Measurements from ENCODE around the gene DCST2.

Gene DCST2

GRCh38 chr1:154992721-154993571 lies 40.6 kb downstream of the DCST2 start:
- Histone ChIP-seq H3K9ac (ENCODE audit: low read depth, low read length, poor library complexity, severe bottlenecking) (no peak overlapping the region), H3K9me2 (replicated peaks; ENCODE audit: low read depth, low read length) (no peaks in the 10 kb centered on the region), H2AFZ (ENCODE audit: low read length) (no peak overlapping the region), H4K20me1 (ENCODE audit: insufficient read depth, low read length, poor library complexity, severe bottlenecking) (no peaks in the 10 kb centered on the region), H3F3A (ENCODE audit: low read depth) (0 out of 2 replicates have a peak, but pooled peaks cover 7% of the 10 kb centered on the region), H3K9me3 (ENCODE audit: insufficient read depth, low read depth, low read length) (no peaks in the 10 kb centered on the region), H3K79me2 (ENCODE audit: insufficient read depth, low read length) (no peaks in the 10 kb centered on the region), H3K27me3 (ENCODE audit: insufficient read depth, low read length, poor library complexity, severe bottlenecking) (no peaks in the 10 kb centered on the region), H3K4me3 (ENCODE audit: low read length, poor library complexity, severe bottlenecking) (no peak overlapping the region), H3K4me2 (ENCODE audit: low read depth, low read length, poor library complexity, severe bottlenecking) (no peak overlapping the region), H3K4me1 (ENCODE audit: insufficient read depth, low read length, poor library complexity, severe bottlenecking) (peaks cover 23% of the 10 kb centered on the region), H3K36me3 (ENCODE audit: insufficient read depth, low read length) (no peaks in the 10 kb centered on the region)
- TF ChIP-seq CTCF (conservative IDR thresholded peaks at IDR 0.05; ENCODE audit: low read length) (peak; percentile 53), EZH2phosphoT487 (IDR thresholded peaks at IDR 0.05; ENCODE audit: borderline replicate concordance) (no peak)

- Histone ChIP-seq H3K4me1 (ENCODE audit: insufficient read depth, low read length, poor library complexity, severe bottlenecking) (peaks cover 14% of the 10 kb centered on the region), H3K36me3 (ENCODE audit: insufficient read depth, low read length) (no peaks in the 10 kb centered on the region), H4K20me1 (ENCODE audit: insufficient read depth, low read length, poor library complexity, severe bottlenecking) (peaks cover 2% of the 10 kb centered on the region), H3K79me2 (ENCODE audit: insufficient read depth, low read length) (peaks cover 18% of the 10 kb centered on the region; the same call in 1 of the 2 replicates), H3F3A (ENCODE audit: low read depth) (no peaks in the 10 kb centered on the region), H3K27me3 (ENCODE audit: insufficient read depth, low read length, poor library complexity, severe bottlenecking) (no peaks in the 10 kb centered on the region), H2AFZ (ENCODE audit: low read length) (no peak overlapping the region), H3K4me3 (ENCODE audit: low read length, poor library complexity, severe bottlenecking) (no peak overlapping the region), H3K4me2 (ENCODE audit: low read depth, low read length, poor library complexity, severe bottlenecking) (no peak overlapping the region), H3K9me3 (ENCODE audit: insufficient read depth, low read depth, low read length) (no peaks in the 10 kb centered on the region), H3K9ac (ENCODE audit: low read depth, low read length, poor library complexity, severe bottlenecking) (no peak overlapping the region), H3K9me2 (replicated peaks; ENCODE audit: low read depth, low read length) (no peaks in the 10 kb centered on the region)
- TF ChIP-seq EZH2phosphoT487 (IDR thresholded peaks at IDR 0.05; ENCODE audit: borderline replicate concordance) = no peak
- TF ChIP-seq CTCF (conservative IDR thresholded peaks at IDR 0.05; ENCODE audit: low read length) = no peak
Measured at GRCh38 chr1:154990276-154990675, 43.3 kb downstream of the DCST2 start.

- Histone ChIP-seq H3K27me3 (ENCODE audit: insufficient read depth, low read length, poor library complexity, severe bottlenecking) (no peaks in the 10 kb centered on the region), H3F3A (ENCODE audit: low read depth) (no peaks in the 10 kb centered on the region), H3K4me3 (ENCODE audit: low read length, poor library complexity, severe bottlenecking) (no peak overlapping the region), H3K9me3 (ENCODE audit: insufficient read depth, low read depth, low read length) (no peaks in the 10 kb centered on the region), H2AFZ (ENCODE audit: low read length) (no peak overlapping the region), H3K79me2 (ENCODE audit: insufficient read depth, low read length) (peaks cover 28% of the 10 kb centered on the region; the same call in 1 of the 2 replicates), H3K4me1 (ENCODE audit: insufficient read depth, low read length, poor library complexity, severe bottlenecking) (peaks cover 10% of the 10 kb centered on the region), H3K9me2 (replicated peaks; ENCODE audit: low read depth, low read length) (no peaks in the 10 kb centered on the region), H3K4me2 (ENCODE audit: low read depth, low read length, poor library complexity, severe bottlenecking) (no peak overlapping the region), H3K36me3 (ENCODE audit: insufficient read depth, low read length) (no peaks in the 10 kb centered on the region), H3K9ac (ENCODE audit: low read depth, low read length, poor library complexity, severe bottlenecking) (no peak overlapping the region), H4K20me1 (ENCODE audit: insufficient read depth, low read length, poor library complexity, severe bottlenecking) (peaks cover 2% of the 10 kb centered on the region)
- TF ChIP-seq EZH2phosphoT487 (IDR thresholded peaks at IDR 0.05; ENCODE audit: borderline replicate concordance) (no peak), CTCF (conservative IDR thresholded peaks at IDR 0.05; ENCODE audit: low read length) (no peak)
Measured at GRCh38 chr1:154989195-154989860, 44.3 kb downstream of the DCST2 start.
